ENCODE data around the gene CYP26C1.

CYP26C1 gene

GRCh38 chr10:93059975-93060886 is at the start of gene CYP26C1:
Gene CYP26C1 (plus strand): TSS chr10:93060798. CDS start chr10:93061264, 466 bp downstream.
- in situ Hi-C loops (cut with MboI; ENCODE audit: low sequenced_read_pairs) = no loop called here

- in situ Hi-C loops (cut with MboI; ENCODE audit: low sequenced_read_pairs) = no loop called here
These were observed 44.9 kb upstream of the CYP26C1 start for GRCh38 chr10:93015722-93016121.

- in situ Hi-C loops (cut with MboI; ENCODE audit: low sequenced_read_pairs) = no loop called here
These were observed 37.5 kb upstream of the CYP26C1 start for GRCh38 chr10:93023013-93023650.

- in situ Hi-C loops (cut with MboI; ENCODE audit: low sequenced_read_pairs) = no loop called here
These were observed 34.5 kb upstream of the CYP26C1 start for GRCh38 chr10:93026072-93026471.

- in situ Hi-C loops (cut with MboI; ENCODE audit: low sequenced_read_pairs) = no loop called here
These were observed 33.1 kb upstream of the CYP26C1 start for GRCh38 chr10:93027508-93027907.

- in situ Hi-C loops (cut with MboI; ENCODE audit: low sequenced_read_pairs) = no loop called here
These were observed 31.7 kb upstream of the CYP26C1 start for GRCh38 chr10:93028883-93029282.

- in situ Hi-C loops (cut with MboI; ENCODE audit: low sequenced_read_pairs) = no loop called here
These were observed 30.2 kb upstream of the CYP26C1 start for GRCh38 chr10:93030409-93030808.

GRCh38 chr10:93032105-93032808 is 28.3 kb upstream of the CYP26C1 start:
- in situ Hi-C loops (cut with MboI; ENCODE audit: low sequenced_read_pairs) = no loop called here

GRCh38 chr10:93032809-93033137 is 27.8 kb upstream of the CYP26C1 start:
- in situ Hi-C loops (cut with MboI; ENCODE audit: low sequenced_read_pairs) = no loop called here

- in situ Hi-C loops (cut with MboI; ENCODE audit: low sequenced_read_pairs) = no loop called here
These were observed 26.2 kb upstream of the CYP26C1 start for GRCh38 chr10:93034426-93034825.

- in situ Hi-C loops (cut with MboI; ENCODE audit: low sequenced_read_pairs) = no loop called here
These were observed 21.5 kb upstream of the CYP26C1 start for GRCh38 chr10:93039110-93039509.

- in situ Hi-C loops (cut with MboI; ENCODE audit: low sequenced_read_pairs) = no loop called here
These were observed 20.9 kb upstream of the CYP26C1 start for GRCh38 chr10:93039721-93040120.

- in situ Hi-C loops (cut with MboI; ENCODE audit: low sequenced_read_pairs) = no loop called here
These were observed 6.1 kb upstream of the CYP26C1 start for GRCh38 chr10:93054486-93054885.

- in situ Hi-C loops (cut with MboI; ENCODE audit: low sequenced_read_pairs) = no loop called here
These were observed 2.5 kb upstream of the CYP26C1 start for GRCh38 chr10:93058139-93058538.

GRCh38 chr10:93060887-93061593 is 442 bp downstream of the CYP26C1 start:
- in situ Hi-C loops (cut with MboI; ENCODE audit: low sequenced_read_pairs) = no loop called here

- in situ Hi-C loops (cut with MboI; ENCODE audit: low sequenced_read_pairs) = no loop called here
These were observed 1.3 kb downstream of the CYP26C1 start for GRCh38 chr10:93061594-93062513.

- in situ Hi-C loops (cut with MboI; ENCODE audit: low sequenced_read_pairs) = no loop called here
These were observed 2.0 kb downstream of the CYP26C1 start for GRCh38 chr10:93062514-93063143.

- in situ Hi-C loops (cut with MboI; ENCODE audit: low sequenced_read_pairs) = no loop called here
These were observed 2.8 kb downstream of the CYP26C1 start for GRCh38 chr10:93063144-93063976.

Measured in HL-60/S4 (cell line).